C4-2B (cell line): ENCODE measurements around the gene AUTS2.

ENCODE experiments used
- CTCF ChIP-seq: fragments of 450-650 bp; conservative IDR thresholded peaks from 2 replicates; pipeline ENCODE4 v1.5.1; 2017; ENCODE audit warnings: mild to moderate bottlenecking
- ZFX ChIP-seq: fragments of 450-650 bp; IDR thresholded peaks from 2 replicates; pipeline ENCODE4 v1.6.1; 2017

- TF ChIP-seq CTCF: no peak
- no peak for TF ChIP-seq ZFX
These were observed 1000.7 kb downstream of the AUTS2 start for GRCh38 chr7:70598976-70599375.
